ENCODE measurements around the gene ELOVL7. TPM values are rescaled to one million over a fixed set of nuclear protein-coding genes. Genes with fewer than 3 reads are reported as not detected.

Gene ELOVL7
- 22.1 and 45.6 TPM in 2 replicates for total RNA-seq

GRCh38 chr5:60843936-60844905 lies at the start of gene ELOVL7:
ELOVL7 (minus strand) TSS chr5:60844269; CDS start chr5:60787397, 56,872 bp downstream.
- Histone ChIP-seq H3K36me3 (ENCODE audit: control insufficient read depth, insufficient read depth, low read length) (no peaks in the 10 kb centered on the region), H3K27me3 (ENCODE audit: control insufficient read depth, insufficient read depth, low read length) (no peaks in the 10 kb centered on the region), H3K4me3 (ENCODE audit: low read depth, low read length) (peak within 1 kb of the TSS; percentile 83)
- TF ChIP-seq CTCF (IDR thresholded peaks at IDR 0.05; ENCODE audit: insufficient read depth, low read length, severe bottlenecking): peak; percentile 65
- DNase-seq (ENCODE audit: low read depth) (peak; percentile 63), FAIRE-seq (no peak)

GRCh38 chr5:60893521-60893920 lies 49.5 kb upstream of the ELOVL7 start:
- no peak overlapping the region for H3K4me3 ChIP-seq (ENCODE audit: low read depth, low read length)
- no peak for TF ChIP-seq CTCF (IDR thresholded peaks at IDR 0.05; ENCODE audit: insufficient read depth, low read length, severe bottlenecking)
- H3K36me3 ChIP-seq (ENCODE audit: control insufficient read depth, insufficient read depth, low read length): no peaks in the 10 kb centered on the region
- FAIRE-seq (no peak), DNase-seq (ENCODE audit: low read depth) (no peak)
- H3K27me3 ChIP-seq (ENCODE audit: control insufficient read depth, insufficient read depth, low read length): no peaks in the 10 kb centered on the region

- no peaks in the 10 kb centered on the region for H3K36me3 ChIP-seq (ENCODE audit: control insufficient read depth, insufficient read depth, low read length)
- FAIRE-seq: no peak
Measured at GRCh38 chr5:60891667-60892066, 47.6 kb upstream of the ELOVL7 start.

GRCh38 chr5:60888359-60889061 lies 44.4 kb upstream of the ELOVL7 start:
- DNase-seq (ENCODE audit: low read depth) (no peak), FAIRE-seq (no peak)
- no peaks in the 10 kb centered on the region for H3K36me3 ChIP-seq (ENCODE audit: control insufficient read depth, insufficient read depth, low read length)
- no peak overlapping the region for H3K4me3 ChIP-seq (ENCODE audit: low read depth, low read length)
- TF ChIP-seq CTCF (IDR thresholded peaks at IDR 0.05; ENCODE audit: insufficient read depth, low read length, severe bottlenecking): no peak
- H3K27me3 ChIP-seq (ENCODE audit: control insufficient read depth, insufficient read depth, low read length): no peaks in the 10 kb centered on the region

More at GRCh38 chr5:60891667-60892066, 47.6 kb upstream of the ELOVL7 start:
- TF ChIP-seq CTCF (IDR thresholded peaks at IDR 0.05; ENCODE audit: insufficient read depth, low read length, severe bottlenecking): no peak
- Histone ChIP-seq H3K27me3 (ENCODE audit: control insufficient read depth, insufficient read depth, low read length) (no peaks in the 10 kb centered on the region), H3K4me3 (ENCODE audit: low read depth, low read length) (no peak overlapping the region)
- DNase-seq (ENCODE audit: low read depth): no peak

- Histone ChIP-seq H3K4me3 (ENCODE audit: low read depth, low read length) (no peak overlapping the region), H3K36me3 (ENCODE audit: control insufficient read depth, insufficient read depth, low read length) (no peaks in the 10 kb centered on the region), H3K27me3 (ENCODE audit: control insufficient read depth, insufficient read depth, low read length) (no peaks in the 10 kb centered on the region)
- DNase-seq (ENCODE audit: low read depth) (no peak), FAIRE-seq (no peak)
- no peak for TF ChIP-seq CTCF (IDR thresholded peaks at IDR 0.05; ENCODE audit: insufficient read depth, low read length, severe bottlenecking)
Measured at GRCh38 chr5:60887746-60888145, 43.7 kb upstream of the ELOVL7 start.

Data from bronchial epithelial cell (primary cell).